ENCODE measurements around the gene ARFGAP3. TPM values are rescaled to one million over a fixed set of nuclear protein-coding genes. Genes with fewer than 3 reads are reported as not detected.

ARFGAP3 gene
- 40.1 and 45.1 TPM in 2 replicates for total RNA-seq (2014; rRNA removed; shearing (Covaris generic))
- 31.8 and 44.3 TPM in 2 replicates for polyA plus RNA-seq (2015; cell fraction: cytosol; rRNA removed)
- polyA plus RNA-seq (2015; cell fraction: nucleus; rRNA removed): 48.4 and 52.9 TPM in 2 replicates

- in situ Hi-C loops (cut with HindIII; ENCODE audit: low pct_unique_long_range_greater_than_20kb, low sequenced_read_pairs): no loop called here
- peak; percentile 93 for DNase-seq (ENCODE audit: low read depth, low spot score)
Measured at GRCh38 chr22:42856865-42857704, at the start of gene ARFGAP3. Gene ARFGAP3, minus strand, starts transcription at chr22:42857273. Its CDS starts 91 bp downstream, at chr22:42857182.

- DNase-seq (ENCODE audit: low read depth, low spot score): no peak
- in situ Hi-C loops (cut with HindIII; ENCODE audit: low pct_unique_long_range_greater_than_20kb, low sequenced_read_pairs): no loop called here
Measured at GRCh38 chr22:42905702-42906183, 48.7 kb upstream of the ARFGAP3 start.

- in situ Hi-C loops (cut with HindIII; ENCODE audit: low pct_unique_long_range_greater_than_20kb, low sequenced_read_pairs): no loop called here
- DNase-seq (ENCODE audit: low read depth, low spot score): no peak
Measured at GRCh38 chr22:42905217-42905616, 48.1 kb upstream of the ARFGAP3 start.

- no peak for DNase-seq (ENCODE audit: low read depth, low spot score)
- in situ Hi-C loops (cut with HindIII; ENCODE audit: low pct_unique_long_range_greater_than_20kb, low sequenced_read_pairs): no loop called here
Measured at GRCh38 chr22:42904050-42904449, 47.0 kb upstream of the ARFGAP3 start.

- DNase-seq (ENCODE audit: low read depth, low spot score): no peak
- in situ Hi-C loops (cut with HindIII; ENCODE audit: low pct_unique_long_range_greater_than_20kb, low sequenced_read_pairs): no loop called here
Measured at GRCh38 chr22:42902875-42903510, 45.9 kb upstream of the ARFGAP3 start.

GRCh38 chr22:42901790-42902508 is 44.9 kb upstream of the ARFGAP3 start:
- DNase-seq (ENCODE audit: low read depth, low spot score): peak; percentile 29
- in situ Hi-C loops (cut with HindIII; ENCODE audit: low pct_unique_long_range_greater_than_20kb, low sequenced_read_pairs): no loop called here

- no peak for DNase-seq (ENCODE audit: low read depth, low spot score)
- in situ Hi-C loops (cut with HindIII; ENCODE audit: low pct_unique_long_range_greater_than_20kb, low sequenced_read_pairs): no loop called here
Measured at GRCh38 chr22:42897960-42898359, 40.9 kb upstream of the ARFGAP3 start.

- in situ Hi-C loops (cut with HindIII; ENCODE audit: low pct_unique_long_range_greater_than_20kb, low sequenced_read_pairs): no loop called here
- DNase-seq (ENCODE audit: low read depth, low spot score): no peak
Measured at GRCh38 chr22:42895541-42895981, 38.5 kb upstream of the ARFGAP3 start.

GRCh38 chr22:42895087-42895486 is 38.0 kb upstream of the ARFGAP3 start:
- in situ Hi-C loops (cut with HindIII; ENCODE audit: low pct_unique_long_range_greater_than_20kb, low sequenced_read_pairs): no loop called here
- no peak for DNase-seq (ENCODE audit: low read depth, low spot score)

- DNase-seq (ENCODE audit: low read depth, low spot score): no peak
- in situ Hi-C loops (cut with HindIII; ENCODE audit: low pct_unique_long_range_greater_than_20kb, low sequenced_read_pairs): no loop called here
Measured at GRCh38 chr22:42893371-42894150, 36.5 kb upstream of the ARFGAP3 start.

- DNase-seq (ENCODE audit: low read depth, low spot score): no peak
- in situ Hi-C loops (cut with HindIII; ENCODE audit: low pct_unique_long_range_greater_than_20kb, low sequenced_read_pairs): no loop called here
Measured at GRCh38 chr22:42892571-42893316, 35.7 kb upstream of the ARFGAP3 start.

GRCh38 chr22:42892156-42892555 is 35.1 kb upstream of the ARFGAP3 start:
- no peak for DNase-seq (ENCODE audit: low read depth, low spot score)
- in situ Hi-C loops (cut with HindIII; ENCODE audit: low pct_unique_long_range_greater_than_20kb, low sequenced_read_pairs): no loop called here

- in situ Hi-C loops (cut with HindIII; ENCODE audit: low pct_unique_long_range_greater_than_20kb, low sequenced_read_pairs): no loop called here
- no peak for DNase-seq (ENCODE audit: low read depth, low spot score)
Measured at GRCh38 chr22:42891696-42892095, 34.6 kb upstream of the ARFGAP3 start.

GRCh38 chr22:42891008-42891407 is 33.9 kb upstream of the ARFGAP3 start:
- in situ Hi-C loops (cut with HindIII; ENCODE audit: low pct_unique_long_range_greater_than_20kb, low sequenced_read_pairs): no loop called here
- no peak for DNase-seq (ENCODE audit: low read depth, low spot score)

GRCh38 chr22:42889304-42889703 is 32.2 kb upstream of the ARFGAP3 start:
- DNase-seq (ENCODE audit: low read depth, low spot score): no peak
- in situ Hi-C loops (cut with HindIII; ENCODE audit: low pct_unique_long_range_greater_than_20kb, low sequenced_read_pairs): no loop called here

Data from SK-MEL-5 (cell line).